ENCODE data around the gene MKRN1.
"Not testable (repeated sequence)": the region's sequence is repeated elsewhere in the genome, so short reads cannot be mapped to it uniquely, and the experiment has no call there.

MKRN1 gene

DNA sequence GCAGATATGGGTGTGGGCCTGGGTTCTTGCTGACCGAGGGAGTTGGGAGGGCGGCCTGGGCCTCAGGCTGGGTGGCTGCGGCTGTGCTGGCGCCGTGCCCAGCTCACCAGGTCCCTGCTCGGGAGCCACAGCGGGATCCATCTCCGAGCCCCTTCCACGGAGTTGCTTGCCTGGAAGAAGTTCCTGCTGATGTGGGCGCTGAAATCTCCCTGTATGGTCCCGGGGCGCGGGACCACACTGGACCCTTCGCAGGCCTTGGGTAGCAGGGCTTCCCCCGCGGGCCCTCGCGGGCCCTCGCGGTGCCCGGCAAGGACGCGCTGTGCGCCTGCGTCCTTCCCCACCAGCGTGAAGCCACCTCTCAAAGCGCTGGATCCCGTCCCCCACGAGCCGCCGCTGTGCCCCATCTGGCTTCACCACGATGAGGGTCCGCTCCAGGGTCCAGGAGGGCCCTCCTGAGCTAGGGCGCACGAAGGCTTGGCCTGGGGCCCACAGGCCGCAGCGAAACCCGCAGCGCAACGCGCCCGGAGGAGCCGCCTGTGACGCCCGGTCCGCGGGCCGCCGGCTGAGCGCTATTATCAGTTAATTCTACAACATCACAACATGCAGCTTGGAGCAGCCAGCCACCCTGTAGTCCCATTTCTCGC lies 43.9 kb downstream of the MKRN1 start:
- DNase-seq (ENCODE audit: low read depth in 2 of 2) = no peak

DNA sequence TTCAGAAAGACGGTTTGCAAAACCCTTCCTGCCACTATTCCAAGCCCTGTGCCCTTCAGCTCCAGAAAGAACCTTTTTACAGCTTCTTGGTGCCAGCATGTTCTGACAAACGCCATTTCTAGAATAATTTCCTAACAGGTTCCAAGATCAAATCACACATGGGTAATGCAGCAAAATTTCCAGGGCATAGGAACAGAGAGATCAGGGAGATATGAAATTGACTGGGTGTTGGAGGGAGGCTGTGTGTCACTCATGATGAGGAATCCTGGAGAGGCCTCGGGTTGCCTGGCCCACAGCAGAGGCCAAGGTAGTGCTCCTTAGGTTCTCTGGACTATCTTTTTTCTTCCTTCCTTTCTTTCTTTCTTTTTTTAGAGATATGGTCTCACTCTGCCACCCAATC lies 45.9 kb downstream of the MKRN1 start:
- DNase-seq (ENCODE audit: low read depth in 2 of 2) = no peak

- DNase-seq (ENCODE audit: low read depth in 2 of 2) = no peak
Measured at GRCh38 chr7:140426130-140426529, 53.2 kb downstream of the MKRN1 start.

DNA sequence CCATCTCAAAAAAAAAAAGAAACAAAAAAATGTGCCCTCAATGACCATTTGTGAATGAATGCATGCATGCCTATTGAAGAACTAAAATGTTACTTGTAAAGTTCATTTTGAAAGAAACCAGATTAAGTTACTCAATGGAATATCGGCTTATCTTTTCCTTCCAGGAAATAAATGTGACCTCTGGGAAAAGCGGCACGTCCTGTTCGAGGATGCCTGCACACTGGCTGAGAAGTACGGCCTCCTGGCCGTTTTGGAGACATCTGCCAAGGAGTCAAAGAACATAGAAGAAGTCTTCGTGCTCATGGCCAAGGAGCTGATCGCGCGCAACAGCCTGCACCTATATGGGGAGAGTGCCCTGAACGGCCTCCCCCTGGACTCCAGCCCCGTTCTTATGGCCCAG lies 53.6 kb downstream of the MKRN1 start:
- no peak for DNase-seq (ENCODE audit: low read depth in 2 of 2)

DNA sequence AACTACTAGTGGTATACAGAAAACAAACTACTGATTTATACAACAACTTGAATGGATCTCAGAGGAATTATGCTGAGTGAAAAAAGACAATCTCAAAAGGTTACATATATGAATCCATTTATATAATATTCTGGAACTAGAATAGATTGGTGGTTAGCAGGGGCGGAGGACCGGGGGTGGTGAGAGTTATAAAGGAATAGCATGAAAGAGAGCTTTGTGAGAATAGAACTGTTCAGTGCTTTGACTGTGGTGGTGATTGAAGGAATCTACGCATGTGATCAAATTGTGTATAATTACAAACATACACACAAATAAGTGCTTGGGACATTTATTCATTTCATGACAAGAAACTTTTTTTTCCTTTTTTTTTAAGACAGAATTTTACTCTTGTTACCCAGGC lies 55.8 kb downstream of the MKRN1 start:
- DNase-seq (ENCODE audit: low read depth in 2 of 2) = no peak

- no peak for DNase-seq (ENCODE audit: low read depth in 2 of 2)
Measured at GRCh38 chr7:140421521-140421920, 57.8 kb downstream of the MKRN1 start.

- DNase-seq (ENCODE audit: low read depth in 2 of 2) = no peak
Measured at GRCh38 chr7:140418653-140419052, 60.7 kb downstream of the MKRN1 start.

DNA sequence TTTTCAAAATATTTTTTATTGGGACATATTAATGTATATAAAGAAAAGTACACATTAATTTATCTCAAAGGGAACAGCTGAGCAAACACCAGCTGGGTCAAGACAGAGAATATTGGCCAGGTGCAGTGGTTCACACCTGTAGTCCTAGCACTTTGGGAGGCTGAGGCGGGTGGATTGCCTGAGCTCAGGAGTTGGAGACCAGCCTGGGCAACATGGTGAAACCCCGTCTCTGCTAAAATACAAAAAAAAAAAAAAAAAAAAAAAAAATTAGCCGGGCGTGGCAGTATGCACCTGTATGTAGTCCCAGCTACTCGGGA lies 61.2 kb downstream of the MKRN1 start:
- not testable (repeated sequence) for DNase-seq (ENCODE audit: low read depth in 2 of 2)

GRCh38 chr7:140417456-140418155 lies 61.7 kb downstream of the MKRN1 start:
- DNase-seq (ENCODE audit: low read depth in 2 of 2) = no peak

GRCh38 chr7:140416560-140416959 lies 62.7 kb downstream of the MKRN1 start:
- no peak for DNase-seq (ENCODE audit: low read depth in 2 of 2)

DNA sequence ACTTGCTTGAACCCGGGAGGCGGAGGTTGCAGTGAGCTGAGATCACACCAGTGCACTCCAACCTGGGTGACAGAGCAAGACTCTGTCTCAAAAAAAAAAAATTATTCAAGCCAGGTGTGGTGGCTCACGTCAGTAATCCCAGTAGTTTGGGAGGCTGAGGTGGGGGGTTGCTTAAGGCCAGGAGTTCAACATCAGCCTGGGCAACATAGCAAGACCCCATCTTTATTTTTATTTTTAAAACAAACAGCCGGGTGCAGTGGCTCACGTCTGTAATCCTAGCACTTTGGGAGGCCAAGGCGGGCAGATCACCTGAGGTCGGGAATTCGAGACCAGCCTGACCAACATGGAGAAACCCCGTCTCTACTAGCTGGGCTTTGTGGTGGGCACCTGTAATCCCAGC lies 63.5 kb downstream of the MKRN1 start:
- DNase-seq (ENCODE audit: low read depth in 2 of 2) = not testable (repeated sequence)

DNA sequence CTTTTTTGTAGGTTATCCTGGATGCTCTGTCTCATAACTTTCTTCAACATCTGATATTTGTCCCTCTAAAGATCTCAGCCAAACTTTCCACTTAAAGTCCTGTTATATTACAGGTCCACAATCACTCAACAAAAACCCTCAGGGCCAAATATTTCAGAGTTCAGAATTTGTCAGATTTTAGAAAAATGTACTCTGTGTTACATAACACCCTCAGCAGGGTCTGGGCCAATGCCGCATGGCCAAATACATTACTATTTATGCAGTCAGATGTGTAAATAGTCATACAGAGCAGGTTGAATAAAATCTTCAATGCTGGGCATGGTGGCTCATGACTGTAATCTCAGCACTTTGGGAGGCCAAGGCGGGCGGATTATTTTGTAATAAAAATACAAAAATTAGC lies 63.9 kb downstream of the MKRN1 start:
- DNase-seq (ENCODE audit: low read depth in 2 of 2) = no peak

DNA sequence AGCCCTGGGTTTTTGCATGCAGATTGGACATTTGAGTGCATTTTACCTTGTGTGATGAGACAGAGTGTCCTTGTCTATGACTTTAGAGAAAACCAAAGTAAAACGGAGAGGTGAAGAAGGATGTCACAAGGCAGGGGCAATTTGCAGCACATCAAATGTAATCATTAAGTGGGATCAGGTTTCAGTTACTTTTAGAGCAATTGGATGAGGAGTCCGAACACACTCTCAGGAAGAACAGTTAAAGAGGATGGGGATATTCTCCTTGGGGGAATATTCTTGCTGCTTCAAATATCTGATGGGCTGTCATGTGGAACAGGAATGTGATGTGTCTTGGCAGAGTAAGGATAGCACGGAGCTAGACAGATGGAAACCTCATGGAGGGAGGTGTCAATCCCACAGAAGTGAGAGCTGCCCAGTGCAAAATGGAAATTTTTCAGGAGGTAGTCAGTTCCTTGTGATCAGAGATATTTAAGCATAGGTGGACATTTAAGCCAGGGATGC lies 74.7 kb downstream of the MKRN1 start:
- DNase-seq (ENCODE audit: low read depth in 2 of 2) = no peak

DNA sequence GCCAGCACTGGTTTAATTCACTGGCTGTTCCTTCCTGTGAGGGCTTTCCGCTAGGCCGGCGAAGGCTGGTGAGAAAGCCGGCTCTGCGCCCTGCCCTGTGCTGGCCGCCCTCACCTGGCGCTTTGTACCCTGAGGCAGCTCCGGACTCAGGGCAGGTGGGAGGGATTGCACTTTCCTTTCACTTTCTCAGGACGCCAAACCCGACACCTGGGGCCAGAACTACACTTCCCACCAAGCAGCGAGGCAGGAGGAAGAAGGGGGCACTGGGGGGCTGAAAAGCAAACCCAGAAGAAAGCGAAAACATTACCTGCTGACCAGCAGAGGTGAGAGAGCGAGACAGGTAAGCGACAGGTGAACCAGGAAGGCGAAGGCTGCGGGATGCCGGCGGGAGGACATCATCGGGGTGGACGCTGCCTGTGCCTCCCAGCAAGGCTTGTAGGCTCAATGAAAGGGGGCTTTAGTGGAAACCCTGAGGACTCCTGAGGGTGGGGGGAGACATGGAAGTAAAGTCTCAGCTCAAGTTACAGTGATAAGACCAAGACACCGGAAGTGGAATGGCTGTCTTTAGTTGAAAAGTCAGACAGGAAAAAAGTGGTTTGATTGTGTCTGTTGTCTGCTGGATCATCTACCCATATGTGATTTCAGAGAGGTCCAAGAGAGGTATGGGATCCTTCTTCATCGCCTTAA lies 75.3 kb downstream of the MKRN1 start, which contains the start of gene RAB19:
RAB19 (plus strand) TSS at position 181 of the 687 bp plus-strand sequence. CDS start 3,589 bp downstream, outside the sequence.
- DNase-seq (ENCODE audit: low read depth in 2 of 2) = peak in 1 of 2 donors; percentile 14

Measured in stimulated activated CD8-positive, alpha-beta memory T cell treated with anti-CD3 and anti-CD28 coated beads, Interleukin-7, amount 100 ng/mL, for 1 hour (primary cell).